Natural killer cell (primary cell): ENCODE results near the gene VPS11. TPM values are rescaled to one million over a fixed set of nuclear protein-coding genes. Genes with fewer than 3 reads are reported as not detected.
"Not testable (repeated sequence)": the region's sequence is repeated elsewhere in the genome, so short reads cannot be mapped to it uniquely, and the experiment has no call there.

Source experiments
- ATAC-seq, 3 donors: fragments of 150-1000 bp in 2 of 3; fragments of 200-7000 bp in 1 of 3; cut with Tn5 transposase; 1 replicate in 1 of 3; 2 replicates in 2 of 3; pipeline ENCODE4 v1.10.0; 2021; ENCODE audit warnings: mild to moderate bottlenecking in 2 of 3, moderate library complexity in 2 of 3
- DNase-seq, 2 donors: peaks; one replicate each; pipeline versions ENCODE4 v3.0.0 to v3.0.0-alpha.2; 2013 to 2021; ENCODE audit warnings: mixed read lengths in 1 of 2
- H3K27ac ChIP-seq: one replicate; pipeline ENCODE4 v1.5.1; 2013; ENCODE audit warnings: mild to moderate bottlenecking, low read length
- H3K27me3 ChIP-seq: one replicate; pipeline ENCODE4 v1.6.1; 2013; ENCODE audit warnings: low read length; ENCODE audit not compliant: control insufficient read depth, insufficient read depth
- H3K36me3 ChIP-seq: one replicate; pipeline ENCODE4 v1.6.1; 2013; ENCODE audit warnings: low read length; ENCODE audit not compliant: control insufficient read depth, insufficient read depth
- H3K4me1 ChIP-seq: one replicate; pipeline ENCODE4 v1.6.1; 2013; ENCODE audit warnings: low read length; ENCODE audit not compliant: control insufficient read depth, insufficient read depth
- H3K4me3 ChIP-seq: one replicate; pipeline ENCODE4 v1.5.1; 2013; ENCODE audit warnings: low read length
- H3K9me3 ChIP-seq: one replicate; pipeline ENCODE4 v1.6.1; 2013; ENCODE audit warnings: low read length; ENCODE audit not compliant: control insufficient read depth, insufficient read depth
- H3K27ac Mint-ChIP-seq, 2 donors: one replicate each; pipeline ENCODE4 v1.8.0; 2022; ENCODE audit warnings: mild to moderate bottlenecking in 2 of 2, mixed read lengths in 2 of 2, moderate library complexity in 1 of 2
- H3K27me3 Mint-ChIP-seq, 2 donors: one replicate each; pipeline ENCODE4 v1.8.0; 2022; ENCODE audit warnings: low read depth in 2 of 2, mixed read lengths in 2 of 2
- H3K36me3 Mint-ChIP-seq: one replicate; pipeline ENCODE4 v1.8.0; 2022; ENCODE audit warnings: mixed read lengths
- H3K4me1 Mint-ChIP-seq, 2 donors: one replicate each; pipeline ENCODE4 v1.8.0; 2022; ENCODE audit warnings: mixed read lengths in 2 of 2
- H3K4me3 Mint-ChIP-seq: one replicate; pipeline ENCODE4 v1.8.0; 2022; ENCODE audit warnings: mild to moderate bottlenecking, moderate library complexity, mixed read lengths
- H3K9me3 Mint-ChIP-seq, 2 donors: one replicate each; pipeline ENCODE4 v1.8.0; 2022; ENCODE audit warnings: mixed read lengths in 2 of 2
- WGBS: methylation state at CpG from one replicate; pipeline ENCODE4 v1.1.7; 2013; ENCODE audit warnings: missing lambda C conversion rate; ENCODE audit not compliant: insufficient coverage; 5-methylcytosine and 5-hydroxymethylcytosine counted together
- intact Hi-C: fragments of 100-400 bp; cut with micrococcal nuclease; formaldehyde crosslinking; loops from one replicate; pipeline ENCODE4 v1.14.2; 2022
- total RNA-seq, 4 donors: library from RNA; stranded (reverse); fragments of 120-200 nt in 1 of 4; gene quantifications; one replicate each; pipeline versions ENCODE4 v1.2.3 to v1.2.4, GENCODE V29; 2013 to 2022
- TF ChIP-seq, protein P1 (sequence below): fragments of 200-600 bp; IDR thresholded peaks from one replicate; pipeline ENCODE4 v1.8.0; 2022; ENCODE audit warnings: antibody characterized with exemption

The VPS11 gene
- total RNA-seq, 3 donors from 2014 or later (not counting 1 experiment from before 2014, with no cell fraction given) = 91.4 to 101 (median 91.7) TPM

GRCh38 chr11:119031912-119032280, 35.7 kb upstream of the VPS11 start:
- H3K27ac ChIP-seq = no peak overlapping the region
- ATAC-seq (no peak), DNase-seq (no peak)
- Mint-ChIP-seq H3K9me3 (no peaks in the 10 kb centered on the region), H3K36me3 (no peaks in the 10 kb centered on the region), H3K4me3 (no peak overlapping the region), H3K27ac (peak overlapping the region in 1 of 2 donors; percentile 85), H3K4me1 (peaks cover 0 to 16% of the 10 kb centered on the region in 2 donors), H3K27me3 (no peaks in the 10 kb centered on the region)
- no peaks in the 10 kb centered on the region for H3K9me3 ChIP-seq
- intact Hi-C loops = loop anchor here (2.0 kb wide), 2 partner anchors 25 to 63 kb away; partner anchors contain the start of gene HYOU1
- no peaks in the 10 kb centered on the region for H3K27me3 ChIP-seq
- TF ChIP-seq, protein P1, sequence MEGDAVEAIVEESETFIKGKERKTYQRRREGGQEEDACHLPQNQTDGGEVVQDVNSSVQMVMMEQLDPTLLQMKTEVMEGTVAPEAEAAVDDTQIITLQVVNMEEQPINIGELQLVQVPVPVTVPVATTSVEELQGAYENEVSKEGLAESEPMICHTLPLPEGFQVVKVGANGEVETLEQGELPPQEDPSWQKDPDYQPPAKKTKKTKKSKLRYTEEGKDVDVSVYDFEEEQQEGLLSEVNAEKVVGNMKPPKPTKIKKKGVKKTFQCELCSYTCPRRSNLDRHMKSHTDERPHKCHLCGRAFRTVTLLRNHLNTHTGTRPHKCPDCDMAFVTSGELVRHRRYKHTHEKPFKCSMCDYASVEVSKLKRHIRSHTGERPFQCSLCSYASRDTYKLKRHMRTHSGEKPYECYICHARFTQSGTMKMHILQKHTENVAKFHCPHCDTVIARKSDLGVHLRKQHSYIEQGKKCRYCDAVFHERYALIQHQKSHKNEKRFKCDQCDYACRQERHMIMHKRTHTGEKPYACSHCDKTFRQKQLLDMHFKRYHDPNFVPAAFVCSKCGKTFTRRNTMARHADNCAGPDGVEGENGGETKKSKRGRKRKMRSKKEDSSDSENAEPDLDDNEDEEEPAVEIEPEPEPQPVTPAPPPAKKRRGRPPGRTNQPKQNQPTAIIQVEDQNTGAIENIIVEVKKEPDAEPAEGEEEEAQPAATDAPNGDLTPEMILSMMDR = no peak
- H3K4me3 ChIP-seq = no peak overlapping the region
- H3K36me3 ChIP-seq = no peaks in the 10 kb centered on the region
- H3K4me1 ChIP-seq = peaks cover 13% of the 10 kb centered on the region
- WGBS = 96% methylated on average over 7 of the region's 9 CpGs

DNA sequence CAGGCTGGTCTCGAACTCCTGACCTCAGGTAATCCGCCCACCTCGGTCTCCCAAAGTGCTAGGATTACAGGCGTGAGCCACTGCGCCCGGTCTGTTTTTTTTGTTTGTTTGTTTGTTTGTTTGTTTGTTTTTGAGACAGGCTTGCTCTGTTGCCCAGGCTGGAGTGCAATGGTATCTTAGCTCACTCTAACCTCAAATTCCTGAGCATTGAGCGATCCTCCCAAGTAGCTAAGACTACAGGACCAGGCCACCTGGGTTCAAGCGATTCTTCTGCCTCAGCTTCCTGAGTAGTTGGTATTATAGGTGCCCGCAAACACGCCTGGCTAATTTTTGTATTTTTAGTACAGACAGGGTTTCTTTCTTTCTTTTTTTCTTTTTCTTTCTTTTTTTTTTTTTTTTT, 34.2 kb upstream of the VPS11 start:
- H3K4me3 Mint-ChIP-seq, H3K36me3 ChIP-seq, H3K27ac ChIP-seq, H3K27me3 ChIP-seq, H3K4me3 ChIP-seq, H3K9me3 Mint-ChIP-seq, H3K27me3 Mint-ChIP-seq, ATAC-seq, H3K36me3 Mint-ChIP-seq, DNase-seq, H3K27ac Mint-ChIP-seq, H3K9me3 ChIP-seq, intact Hi-C loops: not testable (repeated sequence)
- 97% methylated on average over 10 of the region's 10 CpGs for WGBS
- H3K4me1 Mint-ChIP-seq = peaks cover 0 to 16% of the 10 kb centered on the region in 2 donors
- H3K4me1 ChIP-seq = peaks cover 13% of the 10 kb centered on the region

DNA sequence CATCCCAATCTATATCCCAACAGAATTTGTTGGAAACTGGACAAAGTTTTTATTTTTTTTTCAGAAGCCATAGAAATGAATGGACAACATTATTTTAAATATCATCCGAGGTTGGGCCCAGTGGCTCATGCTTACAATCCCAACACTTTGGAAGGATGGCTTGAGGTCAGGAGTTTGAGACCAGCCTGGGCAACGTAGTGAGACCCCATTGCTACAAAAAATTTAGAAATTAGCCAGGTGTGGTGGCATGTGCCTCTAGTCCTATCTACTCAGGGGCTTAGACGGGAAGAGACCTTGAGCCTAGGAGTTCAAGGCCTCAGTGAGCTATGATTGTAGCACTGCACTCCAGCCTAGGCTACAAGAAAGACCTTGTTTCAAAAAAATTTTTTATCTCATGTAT, 32.8 kb upstream of the VPS11 start:
- no peak overlapping the region for H3K4me3 ChIP-seq
- Mint-ChIP-seq H3K4me1 (peaks cover 0 to 4% of the 10 kb centered on the region in 2 donors), H3K4me3 (no peak overlapping the region), H3K27me3 (peaks cover 0 to 4% of the 10 kb centered on the region in 2 donors), H3K27ac (no peak overlapping the region), H3K36me3 (no peaks in the 10 kb centered on the region), H3K9me3 (no peaks in the 10 kb centered on the region)
- DNase-seq = no peak
- no peak for ATAC-seq
- no peaks in the 10 kb centered on the region for H3K36me3 ChIP-seq
- intact Hi-C loops = no loop called here
- H3K27me3 ChIP-seq = no peaks in the 10 kb centered on the region
- TF ChIP-seq, protein P1 = no peak
- WGBS = 89% methylated on average over 3 of the region's 3 CpGs
- H3K4me1 ChIP-seq = peaks cover 10% of the 10 kb centered on the region
- H3K9me3 ChIP-seq = no peaks in the 10 kb centered on the region
- no peak overlapping the region for H3K27ac ChIP-seq

- Histone ChIP-seq H3K27me3 (no peaks in the 10 kb centered on the region), H3K4me1 (no peaks in the 10 kb centered on the region), H3K27ac (no peak overlapping the region), H3K9me3 (no peaks in the 10 kb centered on the region), H3K36me3 (no peaks in the 10 kb centered on the region), H3K4me3 (no peak overlapping the region)
- 91% methylated on average over 5 of the region's 5 CpGs for WGBS
- Mint-ChIP-seq H3K27ac (no peak overlapping the region), H3K4me3 (no peak overlapping the region), H3K9me3 (no peaks in the 10 kb centered on the region), H3K4me1 (no peaks in the 10 kb centered on the region), H3K36me3 (no peaks in the 10 kb centered on the region), H3K27me3 (peaks cover 0 to 4% of the 10 kb centered on the region in 2 donors)
- TF ChIP-seq, protein P1 = no peak
- DNase-seq (no peak), ATAC-seq (no peak)
- intact Hi-C loops = no loop called here
These were observed 28.7 kb upstream of the VPS11 start for GRCh38 chr11:119038884-119039283.

GRCh38 chr11:119039471-119039870, 28.1 kb upstream of the VPS11 start:
- intact Hi-C loops, H3K4me3 Mint-ChIP-seq, H3K27me3 Mint-ChIP-seq, H3K27ac Mint-ChIP-seq, H3K36me3 Mint-ChIP-seq, H3K36me3 ChIP-seq, DNase-seq, ATAC-seq, H3K4me1 Mint-ChIP-seq, H3K27me3 ChIP-seq, H3K4me3 ChIP-seq, H3K27ac ChIP-seq, H3K4me1 ChIP-seq, H3K9me3 ChIP-seq, H3K9me3 Mint-ChIP-seq: not testable (repeated sequence)
- WGBS = 12% methylated on average over 5 of the region's 11 CpGs
